ENCODE data around the gene FBXO22. TPM values are rescaled to one million over a fixed set of nuclear protein-coding genes. Genes with fewer than 3 reads are reported as not detected.

FBXO22 gene
- total RNA-seq, 1 experiment from 2014 or later = 47.7 TPM

DNA sequence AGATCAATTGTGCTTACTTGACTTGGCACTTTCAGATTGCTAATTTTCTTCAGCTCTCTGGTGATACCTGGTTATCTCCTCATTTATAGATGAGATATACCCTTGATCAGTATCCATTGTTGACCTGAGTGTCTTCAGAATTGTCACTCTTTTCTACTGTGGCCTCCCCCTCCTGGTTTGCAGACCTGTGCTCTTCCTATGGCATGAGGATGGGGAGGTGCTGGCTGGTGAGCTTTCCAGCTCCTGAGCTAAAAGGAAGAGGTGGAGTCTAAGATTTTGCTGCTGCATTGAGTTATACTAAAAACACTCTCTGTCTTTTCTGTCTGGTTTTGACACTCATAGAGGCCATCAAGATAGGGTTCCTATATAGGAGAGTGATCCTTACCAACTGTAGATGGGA lies 36.8 kb upstream of the FBXO22 start:
- H3K27me3 Mint-ChIP-seq (ENCODE audit: insufficient read depth, unreplicated experiment) = no peaks in the 10 kb centered on the region
- intact Hi-C loops (cut with micrococcal nuclease; ENCODE audit: unreplicated experiment) = no loop called here
- H3K27ac Mint-ChIP-seq (ENCODE audit: unreplicated experiment) = no peak overlapping the region
- TF ChIP-seq, protein P1, sequence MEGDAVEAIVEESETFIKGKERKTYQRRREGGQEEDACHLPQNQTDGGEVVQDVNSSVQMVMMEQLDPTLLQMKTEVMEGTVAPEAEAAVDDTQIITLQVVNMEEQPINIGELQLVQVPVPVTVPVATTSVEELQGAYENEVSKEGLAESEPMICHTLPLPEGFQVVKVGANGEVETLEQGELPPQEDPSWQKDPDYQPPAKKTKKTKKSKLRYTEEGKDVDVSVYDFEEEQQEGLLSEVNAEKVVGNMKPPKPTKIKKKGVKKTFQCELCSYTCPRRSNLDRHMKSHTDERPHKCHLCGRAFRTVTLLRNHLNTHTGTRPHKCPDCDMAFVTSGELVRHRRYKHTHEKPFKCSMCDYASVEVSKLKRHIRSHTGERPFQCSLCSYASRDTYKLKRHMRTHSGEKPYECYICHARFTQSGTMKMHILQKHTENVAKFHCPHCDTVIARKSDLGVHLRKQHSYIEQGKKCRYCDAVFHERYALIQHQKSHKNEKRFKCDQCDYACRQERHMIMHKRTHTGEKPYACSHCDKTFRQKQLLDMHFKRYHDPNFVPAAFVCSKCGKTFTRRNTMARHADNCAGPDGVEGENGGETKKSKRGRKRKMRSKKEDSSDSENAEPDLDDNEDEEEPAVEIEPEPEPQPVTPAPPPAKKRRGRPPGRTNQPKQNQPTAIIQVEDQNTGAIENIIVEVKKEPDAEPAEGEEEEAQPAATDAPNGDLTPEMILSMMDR (IDR thresholded peaks at IDR 0.05; ENCODE audit: insufficient read depth in 1 of 2, low read depth in 1 of 2, low read length in 1 of 2, severe bottlenecking in 1 of 2, unreplicated experiment in 1 of 2) = no peak
- BruUV-seq (replicated peaks) = no TSS peak
- Histone ChIP-seq H3K9me3 (no peaks in the 10 kb centered on the region), H3K36me3 (ENCODE audit: control insufficient read depth, insufficient read depth, low read length) (no peaks in the 10 kb centered on the region), H3K4me1 (peaks cover 11% of the 10 kb centered on the region), H3K27me3 (replicated peaks; ENCODE audit: control insufficient read depth, insufficient read depth, low read length) (no peaks in the 10 kb centered on the region), H3K4me3 (ENCODE audit: low read depth, low read length) (no peak overlapping the region)
- ChIA-PET POLR2A (no interaction called here), CTCF (no interaction called here)
- H3K4me1 Mint-ChIP-seq (ENCODE audit: low read depth, unreplicated experiment) = peaks cover 33% of the 10 kb centered on the region
- no peak for DNase-seq
- no peaks in the 10 kb centered on the region for H3K9me3 Mint-ChIP-seq (ENCODE audit: unreplicated experiment)
- H3K4me3 Mint-ChIP-seq (ENCODE audit: unreplicated experiment) = no peak overlapping the region
- peaks cover 20% of the 10 kb centered on the region for H3K36me3 Mint-ChIP-seq (ENCODE audit: insufficient read depth, unreplicated experiment)

DNA sequence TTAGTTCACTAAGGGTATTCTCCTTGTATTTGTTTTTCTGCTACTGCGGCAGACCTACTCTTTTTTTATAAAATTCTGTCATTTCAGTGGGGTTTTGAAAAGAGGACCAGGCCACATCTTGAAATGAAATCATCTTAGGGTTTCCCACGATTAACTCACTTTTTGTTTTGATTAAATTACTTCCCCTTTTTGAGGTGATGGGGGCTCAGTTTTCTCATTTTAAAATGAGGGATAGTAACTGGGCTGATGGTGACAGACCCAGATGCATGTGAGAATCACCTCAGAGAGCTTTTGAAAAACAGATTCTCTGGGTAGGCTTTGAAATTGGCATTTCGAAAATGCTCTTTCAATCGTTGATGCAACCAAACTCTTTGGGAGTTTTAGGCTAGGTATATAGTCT lies 36.2 kb upstream of the FBXO22 start:
- POLR2A ChIA-PET = no interaction called here
- TF ChIP-seq, protein P1 (IDR thresholded peaks at IDR 0.05; ENCODE audit: insufficient read depth in 1 of 2, low read depth in 1 of 2, low read length in 1 of 2, severe bottlenecking in 1 of 2, unreplicated experiment in 1 of 2) = no peak
- H3K4me1 Mint-ChIP-seq (ENCODE audit: low read depth, unreplicated experiment) = peaks cover 35% of the 10 kb centered on the region
- H3K27ac Mint-ChIP-seq (ENCODE audit: unreplicated experiment) = no peak overlapping the region
- no peak for DNase-seq
- no peaks in the 10 kb centered on the region for H3K9me3 ChIP-seq
- no peaks in the 10 kb centered on the region for H3K27me3 Mint-ChIP-seq (ENCODE audit: insufficient read depth, unreplicated experiment)
- H3K4me3 Mint-ChIP-seq (ENCODE audit: unreplicated experiment) = no peak overlapping the region
- no TSS peak for BruUV-seq (replicated peaks)
- no peaks in the 10 kb centered on the region for H3K36me3 ChIP-seq (ENCODE audit: control insufficient read depth, insufficient read depth, low read length)
- CTCF ChIA-PET = no interaction called here
- no peaks in the 10 kb centered on the region for H3K27me3 ChIP-seq (replicated peaks; ENCODE audit: control insufficient read depth, insufficient read depth, low read length)
- H3K4me1 ChIP-seq = peaks cover 11% of the 10 kb centered on the region
- intact Hi-C loops (cut with micrococcal nuclease; ENCODE audit: unreplicated experiment) = no loop called here
- peaks cover 25% of the 10 kb centered on the region for H3K36me3 Mint-ChIP-seq (ENCODE audit: insufficient read depth, unreplicated experiment)
- H3K4me3 ChIP-seq (ENCODE audit: low read depth, low read length) = no peak overlapping the region
- no peaks in the 10 kb centered on the region for H3K9me3 Mint-ChIP-seq (ENCODE audit: unreplicated experiment)

DNA sequence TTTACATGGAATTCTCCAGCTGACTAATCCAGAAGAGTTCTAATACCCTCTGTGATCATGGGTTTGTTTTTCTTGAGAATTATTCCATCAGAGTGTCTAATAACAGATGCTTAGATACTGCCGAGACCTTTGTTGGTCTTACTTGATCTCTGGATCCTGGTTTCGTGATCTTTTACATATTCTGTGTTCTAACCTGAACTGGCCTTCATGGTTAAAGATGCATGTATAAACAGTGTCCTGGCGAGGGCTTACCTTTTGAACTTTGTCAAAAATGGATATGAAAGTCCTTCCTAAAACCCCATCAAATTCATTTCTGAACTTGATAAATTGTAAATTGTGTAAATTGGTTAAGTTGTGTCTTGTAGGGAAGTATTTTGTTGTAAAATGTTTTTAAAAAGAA lies 35.7 kb upstream of the FBXO22 start:
- CTCF ChIA-PET = interaction anchor here (0.6 kb wide), 1 partner anchor 1245 kb away, joined by 3 read pairs; no protein-coding TSS in a partner anchor
- Histone ChIP-seq H3K27me3 (replicated peaks; ENCODE audit: control insufficient read depth, insufficient read depth, low read length) (no peaks in the 10 kb centered on the region), H3K36me3 (ENCODE audit: control insufficient read depth, insufficient read depth, low read length) (no peaks in the 10 kb centered on the region), H3K4me3 (ENCODE audit: low read depth, low read length) (no peak overlapping the region), H3K4me1 (peaks cover 11% of the 10 kb centered on the region), H3K9me3 (no peaks in the 10 kb centered on the region)
- peaks cover 35% of the 10 kb centered on the region for H3K4me1 Mint-ChIP-seq (ENCODE audit: low read depth, unreplicated experiment)
- POLR2A ChIA-PET = no interaction called here
- H3K9me3 Mint-ChIP-seq (ENCODE audit: unreplicated experiment) = no peaks in the 10 kb centered on the region
- peaks cover 27% of the 10 kb centered on the region for H3K36me3 Mint-ChIP-seq (ENCODE audit: insufficient read depth, unreplicated experiment)
- no peaks in the 10 kb centered on the region for H3K27me3 Mint-ChIP-seq (ENCODE audit: insufficient read depth, unreplicated experiment)
- no TSS peak for BruUV-seq (replicated peaks)
- TF ChIP-seq, protein P1 (IDR thresholded peaks at IDR 0.05; ENCODE audit: insufficient read depth in 1 of 2, low read depth in 1 of 2, low read length in 1 of 2, severe bottlenecking in 1 of 2, unreplicated experiment in 1 of 2) = no peak
- no peak for DNase-seq
- intact Hi-C loops (cut with micrococcal nuclease; ENCODE audit: unreplicated experiment) = no loop called here
- H3K27ac Mint-ChIP-seq (ENCODE audit: unreplicated experiment) = no peak overlapping the region
- H3K4me3 Mint-ChIP-seq (ENCODE audit: unreplicated experiment) = no peak overlapping the region
